Amniotic epithelial cell (primary cell): ENCODE data around the gene KCNF1.
A peak's percentile ranks its signal among the peaks of the same experiment; 100 is the strongest.

Experiments used
- DNase-seq: peaks from one replicate; pipeline ENCODE4 v3.0.0-alpha.2; 2010; ENCODE audit warnings: low read depth

KCNF1 gene

DNA sequence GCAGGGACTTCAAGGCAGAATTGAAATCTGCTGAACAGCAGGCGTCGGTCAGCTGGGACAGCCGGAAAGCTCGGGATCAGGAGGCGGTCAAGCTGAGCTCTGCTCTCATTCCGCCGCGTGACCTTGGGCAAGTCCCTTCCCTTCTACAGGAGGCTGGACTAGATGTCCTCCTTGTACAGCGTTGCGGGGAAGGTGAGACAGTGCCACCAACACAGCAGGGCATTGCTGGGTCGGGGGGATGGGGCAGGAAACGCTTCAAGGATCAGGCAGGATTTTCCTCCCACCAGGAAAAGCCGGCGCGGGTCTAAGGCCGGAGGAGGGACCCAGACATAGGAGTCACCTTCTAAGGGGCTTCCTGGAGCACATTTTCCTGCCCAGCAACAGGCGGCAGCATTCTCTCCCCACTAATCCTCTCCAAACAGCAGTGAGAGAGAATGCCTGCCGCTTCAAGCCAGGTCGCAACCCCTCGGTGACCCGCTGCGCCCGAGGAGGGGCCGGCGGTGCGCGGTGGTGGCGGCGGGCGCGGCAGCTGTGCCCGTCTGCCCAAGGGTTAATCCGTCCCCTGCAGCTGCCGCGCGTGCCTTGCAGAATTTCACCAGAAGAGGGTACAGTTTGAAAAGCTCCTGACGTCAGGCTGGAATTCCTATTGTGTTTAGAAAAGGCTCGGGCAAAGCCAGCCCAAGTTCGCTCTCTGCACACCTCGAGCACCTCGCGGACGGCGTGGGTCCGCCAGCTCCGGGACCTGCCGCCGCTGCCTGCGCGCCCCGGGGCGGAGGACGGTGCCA lies at the start of gene KCNF1:
Gene KCNF1 (plus strand): TSS at position 644 of the 785 bp plus-strand sequence. CDS start 493 bp downstream, outside the sequence.
- DNase-seq, result peak; percentile 24

DNA sequence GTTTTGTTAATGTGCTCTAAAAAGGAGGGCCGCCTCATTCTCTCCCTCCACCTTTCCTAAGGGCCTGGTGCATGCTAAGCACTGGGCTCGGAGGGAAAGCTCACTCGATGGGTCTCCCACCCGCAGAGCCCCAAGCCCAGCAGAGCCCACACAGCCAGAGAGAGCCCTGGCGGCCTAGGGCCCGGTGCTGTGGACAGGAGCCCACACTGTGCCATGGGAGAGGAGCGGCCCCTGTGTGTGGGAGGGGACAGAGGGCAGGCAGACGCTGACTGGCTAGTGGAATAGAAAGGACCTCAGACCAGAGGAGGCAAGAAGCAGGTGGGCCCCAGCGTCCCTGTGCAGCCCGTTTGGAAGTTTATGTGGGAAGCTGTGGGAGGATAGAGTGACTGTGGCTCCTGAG lies 49.4 kb upstream of the KCNF1 start:
- DNase-seq, result no peak

- no peak for DNase-seq
Observed at GRCh38 chr2:10863047-10863446, 48.7 kb upstream of the KCNF1 start.

- DNase-seq, result no peak
Observed at GRCh38 chr2:10863837-10864236, 47.9 kb upstream of the KCNF1 start.

DNA sequence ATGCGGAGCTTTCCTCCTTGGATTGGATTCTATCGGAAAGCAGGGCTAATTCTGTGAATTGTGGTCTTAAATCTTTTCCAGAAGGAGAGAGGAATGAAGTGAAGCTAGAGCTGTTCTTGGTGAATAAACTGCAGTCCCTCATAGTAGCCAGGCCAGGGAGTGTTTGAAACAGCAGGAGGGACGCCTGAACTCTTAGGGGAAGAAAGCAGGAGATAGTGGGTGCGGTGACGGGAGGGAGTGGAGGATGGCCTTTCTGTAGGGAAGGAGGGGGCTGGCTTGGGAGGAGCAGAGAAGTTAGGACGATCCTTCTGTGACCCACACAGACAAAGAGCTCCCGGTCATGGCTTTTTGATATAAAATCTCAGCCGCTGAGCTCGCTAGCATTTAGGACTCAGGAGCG lies 47.5 kb upstream of the KCNF1 start:
- DNase-seq, result no peak

DNA sequence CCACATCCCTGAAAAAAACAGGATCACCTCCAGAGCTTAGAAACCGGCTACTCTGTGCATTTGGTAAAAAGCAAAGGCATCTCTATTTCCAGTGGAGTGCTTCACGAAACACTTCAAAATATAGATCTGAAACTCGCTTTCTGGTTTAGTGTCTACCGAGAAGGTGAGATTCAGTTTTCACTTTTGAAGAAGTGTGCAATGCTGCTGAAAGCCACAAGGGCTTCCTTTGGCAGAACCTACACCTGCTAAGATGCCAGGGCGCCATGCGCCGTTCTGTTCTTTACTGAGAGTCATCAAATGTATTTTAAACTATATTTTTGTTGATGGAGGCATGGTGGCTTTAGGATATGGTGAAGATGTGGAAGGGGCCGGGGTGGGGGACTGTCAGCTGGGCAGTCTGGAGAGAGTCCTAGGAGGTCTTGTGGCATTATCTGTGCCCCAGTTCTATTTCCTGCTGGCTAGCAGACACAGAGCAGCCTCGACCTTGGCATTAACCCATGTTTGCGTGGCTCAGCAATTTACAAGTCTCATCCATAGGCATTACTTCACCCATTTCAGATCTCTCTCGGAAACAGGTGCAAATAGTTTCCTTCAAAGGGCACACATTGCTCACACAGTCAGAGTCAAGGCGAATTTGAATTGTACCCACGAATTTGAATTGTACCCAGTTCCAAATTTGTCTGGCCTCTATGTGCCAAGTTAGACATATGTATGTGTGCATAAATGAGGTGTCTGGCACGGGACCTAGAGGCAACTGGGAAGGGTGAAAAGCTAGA lies 46.7 kb upstream of the KCNF1 start:
- DNase-seq, result no peak

- no peak for DNase-seq
Observed at GRCh38 chr2:10865841-10866240, 45.9 kb upstream of the KCNF1 start.

- peak; percentile 20 for DNase-seq
Observed at GRCh38 chr2:10867692-10868420, 43.9 kb upstream of the KCNF1 start.

DNA sequence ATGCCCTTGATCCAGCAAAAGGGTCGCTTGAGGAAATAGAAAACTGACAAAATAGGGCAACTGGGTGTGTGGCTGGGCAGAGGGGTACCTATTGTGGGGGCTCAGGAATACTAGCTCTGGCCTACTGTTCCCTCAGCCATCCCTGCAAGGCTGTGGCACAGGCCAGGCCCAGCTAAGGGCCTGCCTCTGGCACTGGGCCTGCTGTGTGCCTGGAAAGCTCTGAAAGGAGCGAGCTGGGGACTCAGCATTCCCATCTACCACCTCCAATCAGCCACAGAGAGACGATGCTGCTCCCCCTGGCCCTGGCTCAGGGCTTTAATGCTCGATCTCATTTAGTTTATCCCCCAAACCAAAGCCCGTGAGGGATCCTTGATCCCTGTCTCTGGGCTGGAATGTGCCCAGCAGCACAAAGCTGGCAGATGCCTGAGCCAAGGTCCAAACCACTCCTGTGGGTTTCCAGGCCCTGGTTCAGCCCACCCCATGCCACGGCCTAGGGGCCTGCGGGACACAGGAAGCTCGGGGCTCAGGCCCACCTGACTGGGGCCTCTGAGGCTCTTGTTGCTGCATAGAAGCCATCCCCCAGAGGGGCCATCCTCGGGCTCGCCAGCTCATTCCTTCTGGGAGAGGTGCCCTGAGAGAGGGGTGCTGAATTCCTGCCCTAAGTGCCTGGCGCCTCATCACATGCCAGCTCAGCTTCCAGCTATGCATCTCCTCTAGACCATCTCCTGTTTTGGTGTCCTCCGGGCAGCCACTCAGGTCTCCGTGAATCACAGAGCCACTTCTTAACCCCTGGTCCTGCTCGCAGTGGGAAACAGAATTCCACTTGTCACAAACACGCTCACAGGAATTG lies 43.0 kb upstream of the KCNF1 start:
- peak; percentile 14 for DNase-seq

DNA sequence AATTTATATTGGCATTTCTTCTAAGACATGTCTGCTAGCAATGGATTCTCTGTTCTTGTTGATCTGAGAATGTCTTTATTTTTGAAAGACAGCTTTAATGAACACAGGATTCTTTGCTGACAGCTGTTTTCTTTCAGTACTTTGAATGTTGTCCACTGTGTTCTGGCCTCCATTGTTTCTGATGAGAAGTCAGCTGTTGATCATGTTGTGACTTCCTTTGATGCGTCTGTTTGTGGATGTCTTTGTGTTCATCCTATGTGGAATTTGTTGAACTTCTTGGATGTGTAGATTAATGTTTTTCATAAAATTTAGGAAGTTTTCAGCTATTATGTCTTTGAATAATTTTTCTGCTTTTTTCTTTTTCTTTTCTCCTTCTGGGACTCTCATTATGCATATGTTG lies 39.8 kb upstream of the KCNF1 start:
- no peak for DNase-seq

DNA sequence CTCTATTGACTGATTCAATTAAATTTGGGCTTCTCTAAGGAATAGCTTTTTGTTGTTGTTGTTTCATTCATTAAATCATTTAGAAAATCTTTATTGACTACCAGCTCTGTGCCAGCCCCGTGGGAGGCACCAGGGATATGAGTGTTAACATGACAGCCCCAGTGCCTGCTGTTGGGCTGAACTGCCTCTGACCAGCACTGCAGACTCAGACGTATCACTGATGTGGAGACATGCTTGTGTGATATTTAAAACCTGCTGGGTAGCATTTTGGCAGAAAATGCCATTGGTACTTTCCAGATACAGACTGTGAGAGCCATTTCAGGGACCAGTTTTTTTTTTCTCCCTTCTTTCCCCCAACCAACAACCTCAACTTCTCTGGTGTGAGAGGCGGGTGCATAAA lies 38.6 kb upstream of the KCNF1 start:
- DNase-seq, result no peak

DNA sequence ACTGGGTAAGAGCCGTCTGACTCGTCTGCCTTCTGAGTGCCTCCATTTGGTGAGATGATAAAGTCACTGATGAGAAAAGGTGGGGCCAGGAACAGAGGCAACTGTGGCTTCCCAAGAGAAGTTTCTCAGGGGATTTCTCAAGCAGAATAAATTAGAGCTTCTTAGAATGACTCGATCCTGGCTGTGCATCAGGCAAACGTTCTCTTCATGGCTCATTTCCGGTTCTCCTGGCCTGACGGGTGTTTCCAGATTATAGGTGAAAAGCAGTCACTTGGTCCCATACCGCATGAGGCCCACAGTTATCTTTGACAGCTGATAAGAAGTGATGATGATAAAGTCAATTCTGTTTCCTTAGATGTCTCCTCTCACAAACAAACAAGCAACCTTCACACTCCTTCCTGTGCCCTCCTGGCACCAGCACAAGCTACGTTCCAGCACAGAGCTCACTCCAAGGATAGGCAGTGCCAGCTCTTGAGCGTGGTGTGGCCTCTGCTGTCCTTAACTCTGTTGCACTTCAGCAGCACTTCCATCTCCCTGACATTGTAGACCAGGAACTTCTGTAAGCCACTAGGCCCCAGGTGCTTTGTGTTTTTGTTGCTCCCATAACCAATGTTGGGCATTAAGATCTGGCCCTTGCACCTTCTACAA lies 37.8 kb upstream of the KCNF1 start:
- no peak for DNase-seq

DNA sequence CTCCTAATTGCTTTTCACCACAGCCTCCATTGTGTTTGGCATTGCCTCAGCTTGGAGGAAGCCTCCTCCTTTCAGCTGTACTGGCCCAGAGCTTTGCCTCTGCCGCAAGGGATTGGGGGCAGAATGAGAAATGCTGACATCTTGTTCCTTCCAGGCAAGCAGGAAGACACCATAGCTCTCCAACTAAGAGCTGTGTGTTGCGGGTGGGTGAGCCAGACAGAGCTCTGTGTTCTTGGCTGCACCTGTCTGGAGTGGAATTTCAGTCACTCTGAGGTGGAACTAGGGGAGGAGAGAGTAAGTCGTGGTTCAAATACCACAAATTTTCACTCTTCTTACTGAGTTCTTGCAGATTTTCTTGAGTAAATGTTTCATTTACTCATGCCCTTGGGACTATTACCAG lies 36.6 kb upstream of the KCNF1 start:
- DNase-seq, result no peak

DNA sequence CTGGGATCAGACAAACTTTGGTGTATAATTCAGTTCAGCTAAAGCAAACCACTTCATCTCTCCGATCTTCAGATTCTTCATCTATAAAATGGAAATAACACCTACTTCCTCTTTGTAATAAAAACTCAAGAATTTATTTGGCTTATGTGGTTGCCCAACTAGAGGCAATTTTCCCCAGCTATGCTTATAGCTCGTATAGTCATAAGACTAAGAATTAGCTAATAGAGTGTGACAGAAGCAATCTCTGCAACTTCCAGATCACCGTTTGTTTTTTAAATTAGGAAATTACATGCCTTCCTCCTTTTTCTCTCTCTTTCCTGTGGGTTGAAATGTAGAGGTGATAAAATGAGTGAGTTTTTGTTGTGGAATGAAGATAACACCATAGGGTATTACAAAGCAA lies 35.3 kb upstream of the KCNF1 start:
- DNase-seq, result no peak

DNA sequence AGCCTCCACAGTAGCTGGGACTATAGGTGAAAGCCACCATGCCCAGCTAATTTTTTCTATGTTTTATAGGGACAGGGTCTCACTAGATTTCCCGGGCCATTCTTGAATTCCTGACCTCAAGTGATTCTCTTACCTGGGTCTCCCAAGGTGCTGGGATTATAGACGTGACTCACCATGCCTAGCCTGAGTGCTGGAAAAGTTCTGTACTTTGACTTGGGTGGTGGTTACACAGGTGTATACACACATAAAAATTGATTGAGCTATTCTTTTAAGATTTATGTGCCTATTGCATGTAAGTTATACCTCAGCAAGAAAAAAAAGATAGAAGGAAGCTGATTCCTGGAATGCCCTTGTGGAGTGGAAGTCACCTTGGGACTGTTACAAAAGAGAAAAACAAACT lies 34.8 kb upstream of the KCNF1 start:
- no peak for DNase-seq

DNA sequence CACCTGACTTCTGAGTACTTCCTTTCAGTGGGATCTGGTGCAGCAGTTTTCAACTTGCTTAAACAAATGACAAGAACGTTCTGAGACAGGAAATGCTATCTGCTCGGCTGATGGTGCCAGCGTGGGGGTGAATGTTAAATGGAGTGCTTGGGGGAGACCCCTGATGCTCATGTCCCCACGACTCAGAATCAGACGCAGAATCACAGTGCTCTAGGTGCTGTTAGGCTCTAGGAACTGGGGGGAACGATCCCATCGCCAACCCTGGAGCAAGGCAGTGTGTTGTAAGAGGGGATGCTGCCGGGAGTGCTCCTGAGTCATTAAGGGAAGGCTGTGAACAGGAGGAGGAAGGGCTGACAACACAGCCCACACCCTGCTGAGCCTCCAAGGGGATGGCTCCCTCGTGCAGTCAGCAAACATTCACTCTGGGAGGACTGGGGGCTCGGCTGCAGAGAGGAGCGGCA lies 34.1 kb upstream of the KCNF1 start:
- peak; percentile 7 for DNase-seq

GRCh38 chr2:10878268-10878915 lies 33.3 kb upstream of the KCNF1 start:
- DNase-seq, result no peak

DNA sequence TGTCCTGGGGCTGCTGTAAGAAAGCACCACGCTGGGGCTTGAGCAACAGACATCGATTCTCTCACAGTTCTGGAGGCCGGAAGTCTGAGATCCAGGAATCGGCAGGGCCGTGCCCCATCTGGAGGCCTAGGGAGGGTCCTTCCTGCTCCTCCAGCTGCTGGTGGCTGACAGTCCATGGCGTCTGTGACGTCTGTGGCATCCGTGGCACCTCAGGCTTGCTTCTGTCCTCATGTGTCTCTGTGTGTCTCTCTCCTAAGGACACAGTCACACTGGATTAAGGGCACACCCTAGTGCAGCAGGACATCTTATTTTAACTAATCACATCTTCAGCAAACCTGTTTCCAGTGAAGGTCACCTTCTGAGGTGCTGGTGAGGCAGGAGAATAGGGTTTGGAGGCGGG lies 32.6 kb upstream of the KCNF1 start:
- no peak for DNase-seq

DNA sequence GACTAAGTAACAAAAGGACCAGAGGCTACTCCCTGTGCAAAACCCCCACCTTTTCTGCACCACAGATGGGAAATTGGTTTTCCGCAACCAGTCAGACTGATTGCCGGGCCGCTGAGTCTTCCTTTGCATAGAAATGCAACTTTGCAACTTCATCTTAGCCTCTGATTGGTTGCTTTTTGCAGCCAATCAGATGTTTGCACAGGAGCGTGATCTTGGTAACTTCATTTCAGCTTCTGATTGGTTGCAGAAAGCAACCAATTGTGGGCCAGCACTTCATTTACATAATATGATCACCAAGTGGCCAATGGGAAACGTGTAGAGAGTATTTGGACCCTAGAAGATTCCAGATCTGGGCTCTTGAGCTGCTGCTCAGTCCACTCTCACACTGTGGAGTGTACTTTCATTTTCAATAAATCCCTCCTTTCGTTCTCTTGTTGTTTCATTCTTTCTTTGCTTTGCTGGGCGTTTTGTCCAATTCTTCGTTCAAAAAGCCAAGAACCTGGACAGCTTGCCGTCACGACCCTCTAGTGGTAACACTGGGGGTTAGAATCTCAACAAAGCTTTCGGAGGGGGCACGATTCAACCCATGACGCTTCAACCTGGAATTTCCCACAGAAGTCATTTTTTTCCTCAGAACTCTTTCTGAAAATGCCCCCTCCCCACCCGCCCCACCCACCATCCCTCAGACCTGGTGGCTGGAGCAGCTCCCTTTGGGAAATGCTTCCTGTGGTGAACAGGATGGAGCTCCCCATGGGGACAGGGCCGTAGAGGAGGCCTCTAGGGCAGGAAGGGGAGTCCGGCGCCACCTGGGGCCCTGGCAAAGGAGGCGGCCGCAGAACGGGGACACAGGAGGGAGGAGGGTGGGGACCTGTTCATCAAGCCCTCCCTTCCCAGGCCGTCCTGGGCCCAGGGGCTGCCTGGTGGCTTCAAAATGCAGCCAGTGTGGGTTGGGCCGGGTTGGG lies 31.8 kb upstream of the KCNF1 start:
- DNase-seq, result no peak
